Neural progenitor cell (in vitro differentiated cells): ENCODE data around the gene SLC19A3. TPM values are rescaled to one million over a fixed set of nuclear protein-coding genes. Genes with fewer than 3 reads are reported as not detected.

ENCODE experiments used
- DNase-seq: peaks from one replicate; pipeline ENCODE4 v3.0.0-alpha.2; 2016; ENCODE audit warnings: low spot score
- H2AFZ ChIP-seq: fragments of 200-600 bp; sonication (generic); replicated peaks from 2 replicates; pipeline ENCODE4 v1.6.1; 2016; ENCODE audit warnings: antibody characterized with exemption
- H3F3A ChIP-seq: fragments of 200-600 bp; sonication (generic); 2 replicates; pipeline ENCODE4 v1.6.1; 2016; ENCODE audit warnings: antibody characterized with exemption, low read depth
- H3K27ac ChIP-seq: fragments of 200-600 bp; sonication (generic); 2 replicates; pipeline ENCODE4 v1.5.1; 2016; ENCODE audit warnings: mild to moderate bottlenecking
- H3K27me3 ChIP-seq: fragments of 200-600 bp; sonication (generic); 2 replicates; pipeline ENCODE4 v1.6.1; 2016; ENCODE audit warnings: mild to moderate bottlenecking, moderate library complexity
- H3K36me3 ChIP-seq: fragments of 200-600 bp; sonication (generic); 2 replicates; pipeline ENCODE4 v1.5.1; 2016
- H3K4me1 ChIP-seq: fragments of 200-600 bp; sonication (generic); 2 replicates; pipeline ENCODE4 v1.6.1; 2016; ENCODE audit warnings: mixed run types
- H3K4me2 ChIP-seq: fragments of 200-600 bp; sonication (generic); 2 replicates; pipeline ENCODE4 v1.6.1; 2016
- H3K4me3 ChIP-seq: fragments of 200-600 bp; sonication (generic); 2 replicates; pipeline ENCODE4 v1.5.1; 2016
- H3K79me2 ChIP-seq: fragments of 200-600 bp; sonication (generic); 2 replicates; pipeline ENCODE4 v1.6.1; 2016; ENCODE audit warnings: low read depth
- H3K9ac ChIP-seq: fragments of 200-600 bp; sonication (generic); 2 replicates; pipeline ENCODE4 v1.6.1; 2016
- H3K9me3 ChIP-seq: fragments of 200-600 bp; sonication (generic); 2 replicates; pipeline ENCODE4 v1.5.1; 2016; ENCODE audit warnings: low read depth
- H4K20me1 ChIP-seq: fragments of 200-600 bp; sonication (generic); 2 replicates; pipeline ENCODE4 v1.6.1; 2016; ENCODE audit warnings: low read depth
- H3K27ac Mint-ChIP-seq: 3 replicates; pipeline ENCODE4 v1.8.0; 2021; ENCODE audit warnings: mixed read lengths
- H3K27me3 Mint-ChIP-seq: 2 replicates; pipeline ENCODE4 v1.8.0; 2022; ENCODE audit warnings: low read depth, mild to moderate bottlenecking, inconsistent platforms, moderate library complexity, mixed read lengths; ENCODE audit not compliant: insufficient read depth
- H3K36me3 Mint-ChIP-seq: 3 replicates; pipeline ENCODE4 v1.8.0; 2021; ENCODE audit warnings: mixed read lengths
- H3K4me1 Mint-ChIP-seq: 3 replicates; pipeline ENCODE4 v1.8.0; 2021; ENCODE audit warnings: mixed read lengths
- H3K4me3 Mint-ChIP-seq: 3 replicates; pipeline ENCODE4 v1.8.0; 2021; ENCODE audit warnings: mild to moderate bottlenecking, moderate library complexity, mixed read lengths
- H3K9me3 Mint-ChIP-seq: 3 replicates; pipeline ENCODE4 v1.8.0; 2020; ENCODE audit warnings: mixed read lengths
- EZH2 ChIP-seq: fragments of 200-600 bp; sonication (generic); IDR thresholded peaks from 2 replicates; pipeline ENCODE4 v1.6.1; 2017; ENCODE audit warnings: antibody characterized with exemption, mild to moderate bottlenecking, moderate library complexity
- EZH2phosphoT487 ChIP-seq: fragments of 200-600 bp; sonication (generic); IDR thresholded peaks from 2 replicates; pipeline ENCODE4 v1.6.1; 2017; ENCODE audit warnings: antibody characterized with exemption
- total RNA-seq: library from RNA; depleted of rRNA; stranded (reverse); fragments of >200 nt; gene quantifications from 2 replicates; pipeline ENCODE4 v1.2.3, GENCODE V29; 2015; ENCODE audit warnings: low replicate concordance
- TF ChIP-seq, protein P1 (sequence below): fragments of 200-600 bp; sonication (generic); IDR thresholded peaks from 2 replicates; pipeline ENCODE4 v1.5.1; 2017; ENCODE audit warnings: antibody characterized with exemption, mild to moderate bottlenecking

The SLC19A3 gene
- total RNA-seq, 1 donor from 2014 or later: 1.6 TPM

DNA sequence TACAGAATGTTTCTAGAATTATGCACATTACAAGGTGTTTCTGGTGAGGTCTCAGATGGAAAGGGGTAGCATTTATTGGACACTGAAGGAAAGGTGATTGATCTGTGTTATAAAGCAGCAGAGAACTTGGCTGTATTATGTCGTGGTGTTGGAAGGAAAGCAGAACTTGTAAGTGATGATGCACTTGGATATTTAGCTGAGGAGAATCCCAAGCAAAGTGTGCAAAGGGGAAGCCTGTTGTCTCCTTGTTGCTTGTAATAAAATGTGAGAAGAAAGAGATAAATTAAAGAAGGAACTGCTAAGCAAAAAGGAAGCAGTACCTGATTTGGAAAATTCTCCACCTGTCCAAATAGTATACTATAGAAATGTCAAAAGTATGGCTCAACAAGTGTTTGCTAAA lies 63.4 kb downstream of the SLC19A3 start:
- H3K36me3 Mint-ChIP-seq: no peaks in the 10 kb centered on the region
- Histone ChIP-seq H2AFZ (no peak overlapping the region), H3K79me2 (no peaks in the 10 kb centered on the region), H3K27me3 (no peaks in the 10 kb centered on the region), H3F3A (no peaks in the 10 kb centered on the region), H3K9ac (no peak overlapping the region), H3K9me3 (no peaks in the 10 kb centered on the region), H3K4me2 (no peak overlapping the region), H3K4me1 (no peaks in the 10 kb centered on the region), H4K20me1 (no peaks in the 10 kb centered on the region), H3K27ac (no peak overlapping the region), H3K36me3 (no peaks in the 10 kb centered on the region), H3K4me3 (no peak overlapping the region)
- no peaks in the 10 kb centered on the region for H3K27me3 Mint-ChIP-seq
- H3K4me1 Mint-ChIP-seq: no peaks in the 10 kb centered on the region
- no peak overlapping the region for H3K27ac Mint-ChIP-seq
- DNase-seq: no peak
- no peak overlapping the region for H3K4me3 Mint-ChIP-seq
- H3K9me3 Mint-ChIP-seq: no peaks in the 10 kb centered on the region
- no peak for TF ChIP-seq EZH2
- no peak for TF ChIP-seq EZH2phosphoT487
- TF ChIP-seq, protein P1, sequence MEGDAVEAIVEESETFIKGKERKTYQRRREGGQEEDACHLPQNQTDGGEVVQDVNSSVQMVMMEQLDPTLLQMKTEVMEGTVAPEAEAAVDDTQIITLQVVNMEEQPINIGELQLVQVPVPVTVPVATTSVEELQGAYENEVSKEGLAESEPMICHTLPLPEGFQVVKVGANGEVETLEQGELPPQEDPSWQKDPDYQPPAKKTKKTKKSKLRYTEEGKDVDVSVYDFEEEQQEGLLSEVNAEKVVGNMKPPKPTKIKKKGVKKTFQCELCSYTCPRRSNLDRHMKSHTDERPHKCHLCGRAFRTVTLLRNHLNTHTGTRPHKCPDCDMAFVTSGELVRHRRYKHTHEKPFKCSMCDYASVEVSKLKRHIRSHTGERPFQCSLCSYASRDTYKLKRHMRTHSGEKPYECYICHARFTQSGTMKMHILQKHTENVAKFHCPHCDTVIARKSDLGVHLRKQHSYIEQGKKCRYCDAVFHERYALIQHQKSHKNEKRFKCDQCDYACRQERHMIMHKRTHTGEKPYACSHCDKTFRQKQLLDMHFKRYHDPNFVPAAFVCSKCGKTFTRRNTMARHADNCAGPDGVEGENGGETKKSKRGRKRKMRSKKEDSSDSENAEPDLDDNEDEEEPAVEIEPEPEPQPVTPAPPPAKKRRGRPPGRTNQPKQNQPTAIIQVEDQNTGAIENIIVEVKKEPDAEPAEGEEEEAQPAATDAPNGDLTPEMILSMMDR: no peak

DNA sequence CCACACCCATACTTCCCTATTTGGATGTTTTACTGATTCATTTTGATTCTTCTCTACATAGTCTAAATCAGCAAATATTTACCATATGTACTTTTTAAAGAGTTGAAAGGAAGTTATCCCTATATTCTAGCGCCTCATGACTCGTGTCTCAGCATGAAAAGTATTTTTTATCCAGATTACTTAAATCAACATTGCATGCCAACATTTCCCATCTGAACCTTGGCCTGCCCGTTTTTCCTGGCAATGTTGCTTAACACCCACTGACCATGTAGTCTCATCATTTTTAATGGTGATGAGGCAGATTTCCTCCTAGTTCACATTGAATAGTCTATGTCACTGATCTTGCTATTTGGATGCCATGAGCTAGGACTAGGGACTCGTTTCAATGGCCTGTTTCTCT lies 64.4 kb downstream of the SLC19A3 start:
- no peaks in the 10 kb centered on the region for H3K4me1 ChIP-seq
- H3K4me3 ChIP-seq: no peak overlapping the region
- Mint-ChIP-seq H3K27ac (no peak overlapping the region), H3K9me3 (no peaks in the 10 kb centered on the region), H3K27me3 (no peaks in the 10 kb centered on the region), H3K4me3 (no peak overlapping the region), H3K4me1 (no peaks in the 10 kb centered on the region), H3K36me3 (no peaks in the 10 kb centered on the region)
- H4K20me1 ChIP-seq: no peaks in the 10 kb centered on the region
- H3F3A ChIP-seq: no peaks in the 10 kb centered on the region
- H3K27ac ChIP-seq: no peak overlapping the region
- DNase-seq: no peak
- no peaks in the 10 kb centered on the region for H3K27me3 ChIP-seq
- H3K79me2 ChIP-seq: no peaks in the 10 kb centered on the region
- no peak overlapping the region for H2AFZ ChIP-seq
- no peaks in the 10 kb centered on the region for H3K9me3 ChIP-seq
- no peaks in the 10 kb centered on the region for H3K36me3 ChIP-seq
- no peak overlapping the region for H3K9ac ChIP-seq
- H3K4me2 ChIP-seq: no peak overlapping the region
- no peak for TF ChIP-seq EZH2phosphoT487
- TF ChIP-seq, protein P1: no peak
- no peak for TF ChIP-seq EZH2

DNA sequence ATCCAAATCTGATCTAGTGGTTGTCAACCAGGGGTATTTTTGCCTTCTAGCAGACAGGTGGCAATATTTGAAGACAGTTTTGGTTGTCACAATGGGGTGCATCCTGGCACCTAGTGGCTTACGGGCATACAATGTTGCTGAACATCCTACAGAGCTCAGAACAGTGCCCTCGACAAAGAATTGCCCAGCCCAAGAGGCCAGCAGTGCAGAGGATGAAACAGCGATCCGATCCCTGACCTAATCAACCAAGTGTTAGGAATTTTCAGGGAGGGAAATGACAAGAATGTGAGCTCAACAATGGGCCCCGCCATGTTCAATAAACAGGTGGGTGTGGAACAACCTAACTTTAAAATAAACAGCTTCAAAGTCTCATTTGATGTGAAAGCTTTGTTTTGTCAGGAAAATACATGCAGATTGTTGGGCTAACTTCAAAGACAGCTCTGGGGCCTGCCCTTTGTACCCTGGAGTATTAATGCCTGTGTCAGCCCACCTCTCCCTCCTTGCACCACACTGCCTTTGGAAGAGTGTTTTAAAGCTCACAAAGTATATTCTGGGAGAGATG lies 73.8 kb downstream of the SLC19A3 start:
- Histone ChIP-seq H3K79me2 (no peaks in the 10 kb centered on the region), H3K9me3 (no peaks in the 10 kb centered on the region), H4K20me1 (no peaks in the 10 kb centered on the region), H2AFZ (no peak overlapping the region), H3K9ac (no peak overlapping the region), H3K4me3 (no peak overlapping the region), H3K27ac (no peak overlapping the region), H3K36me3 (no peaks in the 10 kb centered on the region), H3F3A (no peaks in the 10 kb centered on the region), H3K4me1 (peaks cover 7% of the 10 kb centered on the region), H3K4me2 (no peak overlapping the region), H3K27me3 (no peaks in the 10 kb centered on the region)
- H3K9me3 Mint-ChIP-seq: no peaks in the 10 kb centered on the region
- no peaks in the 10 kb centered on the region for H3K27me3 Mint-ChIP-seq
- TF ChIP-seq EZH2phosphoT487: no peak
- TF ChIP-seq EZH2: no peak
- TF ChIP-seq, protein P1: no peak
- peak; percentile 28 for DNase-seq
- no peak overlapping the region for H3K4me3 Mint-ChIP-seq
- peaks cover 3% of the 10 kb centered on the region for H3K4me1 Mint-ChIP-seq
- no peak overlapping the region for H3K27ac Mint-ChIP-seq
- H3K36me3 Mint-ChIP-seq: no peaks in the 10 kb centered on the region
